ENCODE measurements around the gene PLXNB2.

- TF ChIP-seq, protein P1, sequence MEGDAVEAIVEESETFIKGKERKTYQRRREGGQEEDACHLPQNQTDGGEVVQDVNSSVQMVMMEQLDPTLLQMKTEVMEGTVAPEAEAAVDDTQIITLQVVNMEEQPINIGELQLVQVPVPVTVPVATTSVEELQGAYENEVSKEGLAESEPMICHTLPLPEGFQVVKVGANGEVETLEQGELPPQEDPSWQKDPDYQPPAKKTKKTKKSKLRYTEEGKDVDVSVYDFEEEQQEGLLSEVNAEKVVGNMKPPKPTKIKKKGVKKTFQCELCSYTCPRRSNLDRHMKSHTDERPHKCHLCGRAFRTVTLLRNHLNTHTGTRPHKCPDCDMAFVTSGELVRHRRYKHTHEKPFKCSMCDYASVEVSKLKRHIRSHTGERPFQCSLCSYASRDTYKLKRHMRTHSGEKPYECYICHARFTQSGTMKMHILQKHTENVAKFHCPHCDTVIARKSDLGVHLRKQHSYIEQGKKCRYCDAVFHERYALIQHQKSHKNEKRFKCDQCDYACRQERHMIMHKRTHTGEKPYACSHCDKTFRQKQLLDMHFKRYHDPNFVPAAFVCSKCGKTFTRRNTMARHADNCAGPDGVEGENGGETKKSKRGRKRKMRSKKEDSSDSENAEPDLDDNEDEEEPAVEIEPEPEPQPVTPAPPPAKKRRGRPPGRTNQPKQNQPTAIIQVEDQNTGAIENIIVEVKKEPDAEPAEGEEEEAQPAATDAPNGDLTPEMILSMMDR (conservative IDR thresholded peaks at IDR 0.05; ENCODE audit: low read depth, low read length), result no peak; the same call in 1 of the 2 replicates
- TF ChIP-seq CHD1 (IDR thresholded peaks at IDR 0.05; ENCODE audit: low read depth, low read length) (no peak), POLR2A (IDR thresholded peaks at IDR 0.05; ENCODE audit: low read depth, low read length) (no peak), BHLHE40 (IDR thresholded peaks at IDR 0.05; ENCODE audit: low read depth, low read length) (no peak), ELK1 (IDR thresholded peaks at IDR 0.05; ENCODE audit: borderline replicate concordance, low read depth, low read length) (no peak), RAD21 (IDR thresholded peaks at IDR 0.05; ENCODE audit: low read length) (no peak), USF2 (IDR thresholded peaks at IDR 0.05; ENCODE audit: low read depth, low read length) (no peak), MAFK (IDR thresholded peaks at IDR 0.05; ENCODE audit: low read depth, low read length) (no peak)
Observed at GRCh38 chr22:50303848-50304527, 3.5 kb downstream of the PLXNB2 start.
